Stimulated activated CD8-positive, alpha-beta memory T cell treated with anti-CD3 and anti-CD28 coated beads, Interleukin-15, amount 100 ng/mL, for 48 hours (primary cell): Measurements from ENCODE around the gene OR13C8.

Experiments
- DNase-seq, 2 donors: peaks; one replicate each; pipeline ENCODE4 v3.0.0-alpha.2; 2020; ENCODE audit warnings: low read depth in 2 of 2

Gene OR13C8

GRCh38 chr9:104611213-104611612, 42.2 kb downstream of the OR13C8 start:
- DNase-seq: no peak

- DNase-seq: no peak
Observed at GRCh38 chr9:104617418-104617817, 48.5 kb downstream of the OR13C8 start.

- DNase-seq: no peak
Observed at GRCh38 chr9:104618104-104618503, 49.1 kb downstream of the OR13C8 start, which contains the start of gene OR13C9. Gene OR13C9, minus strand, starts transcription at chr9:104618204. Its CDS starts 0 bp downstream, at chr9:104618204.
